GM23338 (cell line): ENCODE data around the gene IZUMO4. TPM values are rescaled to one million over a fixed set of nuclear protein-coding genes. Genes with fewer than 3 reads are reported as not detected.

Source experiments
- ATAC-seq: fragments of 200-7000 bp; cut with Tn5 transposase; 3 replicates; pipeline ENCODE4 v1.9.1; 2020
- DNase-seq: peaks from one replicate; pipeline ENCODE4 v3.0.0-alpha.2; 2015; ENCODE audit warnings: low spot score
- H2AFZ ChIP-seq: fragments of 200-600 bp; sonication (generic); 2 replicates; pipeline ENCODE4 v1.8.0; 2016; ENCODE audit warnings: antibody characterized with exemption, mild to moderate bottlenecking, moderate library complexity
- H3F3A ChIP-seq: fragments of 200-600 bp; sonication (generic); replicated peaks from 2 replicates; pipeline ENCODE4 v1.8.0; 2017; ENCODE audit warnings: antibody characterized with exemption, mixed run types, low read depth
- H3K27ac ChIP-seq: fragments of 200-600 bp; sonication (generic); 2 replicates; pipeline ENCODE4 v1.6.1; 2016; ENCODE audit warnings: low read depth
- H3K27me3 ChIP-seq: fragments of 200-600 bp; sonication (generic); 2 replicates; pipeline ENCODE4 v1.8.0; 2016; ENCODE audit warnings: mild to moderate bottlenecking, mixed run types, moderate library complexity; ENCODE audit not compliant: insufficient read depth
- H3K36me3 ChIP-seq: fragments of 200-600 bp; sonication (generic); 2 replicates; pipeline ENCODE4 v1.8.0; 2016; ENCODE audit warnings: mild to moderate bottlenecking; ENCODE audit not compliant: insufficient read depth
- H3K4me1 ChIP-seq: fragments of 200-600 bp; sonication (generic); 2 replicates; pipeline ENCODE4 v1.8.0; 2016; ENCODE audit warnings: mild to moderate bottlenecking, moderate library complexity; ENCODE audit not compliant: insufficient read depth
- H3K4me2 ChIP-seq: fragments of 200-600 bp; sonication (generic); 2 replicates; pipeline ENCODE4 v1.7.1; 2017; ENCODE audit warnings: mixed run types
- H3K4me3 ChIP-seq: fragments of 200-600 bp; sonication (generic); 2 replicates; pipeline ENCODE4 v1.6.1; 2016; ENCODE audit warnings: mixed run types
- H3K79me2 ChIP-seq: fragments of 200-600 bp; sonication (generic); replicated peaks from 2 replicates; pipeline ENCODE4 v1.8.0; 2017; ENCODE audit warnings: mild to moderate bottlenecking; ENCODE audit not compliant: insufficient read depth
- H3K9me2 ChIP-seq: fragments of 200-600 bp; sonication (generic); 2 replicates; pipeline ENCODE4 v1.8.0; 2017; ENCODE audit not compliant: insufficient read depth
- H4K20me1 ChIP-seq: fragments of 200-600 bp; sonication (generic); replicated peaks from 2 replicates; pipeline ENCODE4 v1.8.0; 2017; ENCODE audit warnings: mild to moderate bottlenecking; ENCODE audit not compliant: insufficient read depth
- H3K27ac Mint-ChIP-seq: 2 replicates; pipeline ENCODE4 v1.8.0; 2020; ENCODE audit warnings: inconsistent platforms, mild to moderate bottlenecking, moderate library complexity, mixed read lengths
- H3K27me3 Mint-ChIP-seq: 3 replicates; pipeline ENCODE4 v1.8.0; 2022; ENCODE audit warnings: low read depth, mild to moderate bottlenecking, moderate library complexity, mixed read lengths, inconsistent platforms; ENCODE audit not compliant: insufficient read depth, poor library complexity
- H3K36me3 Mint-ChIP-seq: 3 replicates; pipeline ENCODE4 v1.8.0; 2021; ENCODE audit warnings: low read depth, mild to moderate bottlenecking, inconsistent platforms, moderate library complexity, mixed read lengths
- H3K4me1 Mint-ChIP-seq: 3 replicates; pipeline ENCODE4 v1.8.0; 2020; ENCODE audit warnings: mild to moderate bottlenecking, inconsistent platforms, mixed read lengths
- H3K4me3 Mint-ChIP-seq: 3 replicates; pipeline ENCODE4 v1.8.0; 2021; ENCODE audit warnings: moderate library complexity, mild to moderate bottlenecking, inconsistent platforms, mixed read lengths
- H3K9me3 Mint-ChIP-seq: 3 replicates; pipeline ENCODE4 v1.8.0; 2020; ENCODE audit warnings: moderate library complexity, mild to moderate bottlenecking, inconsistent platforms, mixed read lengths
- CREB1 ChIP-seq: fragments of 250-450 bp; sonication (Bioruptor Pico); IDR thresholded peaks from 2 replicates; pipeline ENCODE4 v1.5.0; 2020; ENCODE audit warnings: low read depth, mild to moderate bottlenecking, moderate library complexity
- CTCF ChIP-seq, 2 experiments: fragments of 200-600 bp in 1 of 2; sonication (generic) in 1 of 2; conservative IDR thresholded peaks; 2 replicates each; pipeline versions ENCODE4 v1.5.1 to v1.6.1; 2016 to 2017; ENCODE audit warnings: antibody characterized with exemption in 2 of 2, low read depth in 2 of 2, mild to moderate bottlenecking in 2 of 2, moderate library complexity in 1 of 2
- ETS1 ChIP-seq: IDR thresholded peaks from 2 replicates; pipeline ENCODE4 v1.6.1; 2016; ENCODE audit warnings: antibody characterized with exemption
- EZH2 ChIP-seq: fragments of 200-600 bp; sonication (generic); IDR thresholded peaks from one replicate; pipeline ENCODE4 v1.8.0; 2017; ENCODE audit warnings: antibody characterized with exemption, mild to moderate bottlenecking, low read depth; ENCODE audit not compliant: unreplicated experiment
- EZH2phosphoT487 ChIP-seq: fragments of 200-600 bp; sonication (generic); IDR thresholded peaks from one replicate; pipeline ENCODE4 v1.8.1; 2018; ENCODE audit warnings: antibody characterized with exemption; ENCODE audit not compliant: unreplicated experiment
- JUNB ChIP-seq: IDR thresholded peaks from one replicate; pipeline ENCODE4 v1.6.1; 2016; ENCODE audit warnings: antibody characterized with exemption; ENCODE audit not compliant: unreplicated experiment
- REST ChIP-seq: IDR thresholded peaks from one replicate; pipeline ENCODE4 v1.6.1; 2018; ENCODE audit warnings: antibody characterized with exemption; ENCODE audit not compliant: unreplicated experiment
- ZNF114 ChIP-seq: fragments of 250-450 bp; sonication (Bioruptor Pico); IDR thresholded peaks from 2 replicates; pipeline ENCODE4 v1.5.0; 2020; ENCODE audit warnings: mild to moderate bottlenecking, moderate library complexity
- ZNF331 ChIP-seq: fragments of 250-450 bp; sonication (Bioruptor Pico); IDR thresholded peaks from 2 replicates; pipeline ENCODE4 v1.5.0; 2020; ENCODE audit warnings: low read depth, mild to moderate bottlenecking, moderate library complexity
- polyA plus RNA-seq: library from polyadenylated mRNA; unstranded; fragments of >200 nt; fragmentation: Nextera tagmentation; extraction: Ambion mirVana; gene quantifications from 2 replicates; pipeline ENCODE4 v1.2.1, GENCODE V29; 2016
- total RNA-seq: library from RNA; depleted of rRNA; stranded (reverse); fragments of >200 nt; shearing (Covaris generic); gene quantifications from 2 replicates; pipeline ENCODE4 v1.2.3, GENCODE V29; 2014

The IZUMO4 gene
- total and polyA plus RNA-seq, 2 experiments from 2014 or later: 0.57 to 2.2 TPM

GRCh38 chr19:2110822-2111221, 14.1 kb downstream of the IZUMO4 start:
- no peak overlapping the region for H3K4me2 ChIP-seq
- TF ChIP-seq CTCF (conservative IDR thresholded peaks at IDR 0.05; ENCODE audit: low read depth in 2 of 2) (peak; percentile 47 to 69), ZNF331 (CRISPR knock-in tag) (no peak)
- H3K4me1 ChIP-seq: no peaks in the 10 kb centered on the region
- no peaks in the 10 kb centered on the region for H3K9me2 ChIP-seq
- no peaks in the 10 kb centered on the region for H3K27me3 ChIP-seq
- Mint-ChIP-seq H3K36me3 (peaks cover 80% of the 10 kb centered on the region), H3K27ac (no peak overlapping the region), H3K27me3 (peaks cover 3% of the 10 kb centered on the region), H3K4me3 (no peak overlapping the region), H3K4me1 (no peaks in the 10 kb centered on the region; the same call in 2 of the 3 replicates), H3K9me3 (peaks cover 10% of the 10 kb centered on the region)
- ATAC-seq (peak; percentile 81), DNase-seq (peak; percentile 52)
- H2AFZ ChIP-seq: no peak overlapping the region
- H3K27ac ChIP-seq: no peak overlapping the region
- H3F3A ChIP-seq: peaks cover 4% of the 10 kb centered on the region; the same call in 1 of the 2 replicates
- peaks cover 8% of the 10 kb centered on the region; the same call in 1 of the 2 replicates for H3K79me2 ChIP-seq
- H3K36me3 ChIP-seq: peaks cover 34% of the 10 kb centered on the region
- H3K4me3 ChIP-seq: no peak overlapping the region
- peaks cover 3% of the 10 kb centered on the region; the same call in 1 of the 2 replicates for H4K20me1 ChIP-seq

GRCh38 chr19:2111425-2111824, 14.7 kb downstream of the IZUMO4 start:
- Mint-ChIP-seq H3K4me3 (no peak overlapping the region), H3K36me3 (peaks cover 80% of the 10 kb centered on the region), H3K27ac (peak overlapping the region; percentile 48; the same call in 1 of the 2 replicates), H3K9me3 (peaks cover 4% of the 10 kb centered on the region), H3K27me3 (peaks cover 3% of the 10 kb centered on the region), H3K4me1 (no peaks in the 10 kb centered on the region; the same call in 2 of the 3 replicates)
- H3K27me3 ChIP-seq: no peaks in the 10 kb centered on the region
- peaks cover 4% of the 10 kb centered on the region; the same call in 1 of the 2 replicates for H3F3A ChIP-seq
- no peaks in the 10 kb centered on the region for H3K9me2 ChIP-seq
- H3K4me1 ChIP-seq: no peaks in the 10 kb centered on the region
- H3K4me2 ChIP-seq: no peak overlapping the region
- H3K79me2 ChIP-seq: 0 out of 2 replicates have a peak, but pooled peaks cover 5% of the 10 kb centered on the region
- H3K27ac ChIP-seq: no peak overlapping the region
- peaks cover 3% of the 10 kb centered on the region; the same call in 1 of the 2 replicates for H4K20me1 ChIP-seq
- no peak for DNase-seq
- no peak; the same call in 1 of the 3 replicates for ATAC-seq
- H3K36me3 ChIP-seq: peaks cover 33% of the 10 kb centered on the region
- no peak overlapping the region for H3K4me3 ChIP-seq
- H2AFZ ChIP-seq: no peak overlapping the region
- TF ChIP-seq ETS1 (no peak), JUNB (no peak), REST (no peak), CREB1 (CRISPR knock-in tag) (no peak), EZH2 (no peak), ZNF114 (CRISPR knock-in tag) (no peak), EZH2phosphoT487 (no peak)
